Neural progenitor cell (in vitro differentiated cells): ENCODE measurements around the gene CDH13. TPM values are rescaled to one million over a fixed set of nuclear protein-coding genes. Genes with fewer than 3 reads are reported as not detected.

Experiments used
- DNase-seq: peaks from one replicate; pipeline ENCODE4 v3.0.0-alpha.2; 2016; ENCODE audit warnings: low spot score
- H2AFZ ChIP-seq: fragments of 200-600 bp; sonication (generic); replicated peaks from 2 replicates; pipeline ENCODE4 v1.6.1; 2016; ENCODE audit warnings: antibody characterized with exemption
- H3F3A ChIP-seq: fragments of 200-600 bp; sonication (generic); 2 replicates; pipeline ENCODE4 v1.6.1; 2016; ENCODE audit warnings: antibody characterized with exemption, low read depth
- H3K27ac ChIP-seq: fragments of 200-600 bp; sonication (generic); 2 replicates; pipeline ENCODE4 v1.5.1; 2016; ENCODE audit warnings: mild to moderate bottlenecking
- H3K27me3 ChIP-seq: fragments of 200-600 bp; sonication (generic); 2 replicates; pipeline ENCODE4 v1.6.1; 2016; ENCODE audit warnings: mild to moderate bottlenecking, moderate library complexity
- H3K36me3 ChIP-seq: fragments of 200-600 bp; sonication (generic); 2 replicates; pipeline ENCODE4 v1.5.1; 2016
- H3K4me1 ChIP-seq: fragments of 200-600 bp; sonication (generic); 2 replicates; pipeline ENCODE4 v1.6.1; 2016; ENCODE audit warnings: mixed run types
- H3K4me2 ChIP-seq: fragments of 200-600 bp; sonication (generic); 2 replicates; pipeline ENCODE4 v1.6.1; 2016
- H3K4me3 ChIP-seq: fragments of 200-600 bp; sonication (generic); 2 replicates; pipeline ENCODE4 v1.5.1; 2016
- H3K79me2 ChIP-seq: fragments of 200-600 bp; sonication (generic); 2 replicates; pipeline ENCODE4 v1.6.1; 2016; ENCODE audit warnings: low read depth
- H3K9ac ChIP-seq: fragments of 200-600 bp; sonication (generic); 2 replicates; pipeline ENCODE4 v1.6.1; 2016
- H3K9me3 ChIP-seq: fragments of 200-600 bp; sonication (generic); 2 replicates; pipeline ENCODE4 v1.5.1; 2016; ENCODE audit warnings: low read depth
- H4K20me1 ChIP-seq: fragments of 200-600 bp; sonication (generic); 2 replicates; pipeline ENCODE4 v1.6.1; 2016; ENCODE audit warnings: low read depth
- H3K27ac Mint-ChIP-seq: 3 replicates; pipeline ENCODE4 v1.8.0; 2021; ENCODE audit warnings: mixed read lengths
- H3K27me3 Mint-ChIP-seq: 2 replicates; pipeline ENCODE4 v1.8.0; 2022; ENCODE audit warnings: low read depth, mild to moderate bottlenecking, inconsistent platforms, moderate library complexity, mixed read lengths; ENCODE audit not compliant: insufficient read depth
- H3K36me3 Mint-ChIP-seq: 3 replicates; pipeline ENCODE4 v1.8.0; 2021; ENCODE audit warnings: mixed read lengths
- H3K4me1 Mint-ChIP-seq: 3 replicates; pipeline ENCODE4 v1.8.0; 2021; ENCODE audit warnings: mixed read lengths
- H3K4me3 Mint-ChIP-seq: 3 replicates; pipeline ENCODE4 v1.8.0; 2021; ENCODE audit warnings: mild to moderate bottlenecking, moderate library complexity, mixed read lengths
- H3K9me3 Mint-ChIP-seq: 3 replicates; pipeline ENCODE4 v1.8.0; 2020; ENCODE audit warnings: mixed read lengths
- EZH2 ChIP-seq: fragments of 200-600 bp; sonication (generic); IDR thresholded peaks from 2 replicates; pipeline ENCODE4 v1.6.1; 2017; ENCODE audit warnings: antibody characterized with exemption, mild to moderate bottlenecking, moderate library complexity
- EZH2phosphoT487 ChIP-seq: fragments of 200-600 bp; sonication (generic); IDR thresholded peaks from 2 replicates; pipeline ENCODE4 v1.6.1; 2017; ENCODE audit warnings: antibody characterized with exemption
- total RNA-seq: library from RNA; depleted of rRNA; stranded (reverse); fragments of >200 nt; gene quantifications from 2 replicates; pipeline ENCODE4 v1.2.3, GENCODE V29; 2015; ENCODE audit warnings: low replicate concordance
- TF ChIP-seq, protein P1 (sequence below): fragments of 200-600 bp; sonication (generic); IDR thresholded peaks from 2 replicates; pipeline ENCODE4 v1.5.1; 2017; ENCODE audit warnings: antibody characterized with exemption, mild to moderate bottlenecking

CDH13 gene
- total RNA-seq, 1 donor from 2014 or later, result 3.0 TPM

DNA sequence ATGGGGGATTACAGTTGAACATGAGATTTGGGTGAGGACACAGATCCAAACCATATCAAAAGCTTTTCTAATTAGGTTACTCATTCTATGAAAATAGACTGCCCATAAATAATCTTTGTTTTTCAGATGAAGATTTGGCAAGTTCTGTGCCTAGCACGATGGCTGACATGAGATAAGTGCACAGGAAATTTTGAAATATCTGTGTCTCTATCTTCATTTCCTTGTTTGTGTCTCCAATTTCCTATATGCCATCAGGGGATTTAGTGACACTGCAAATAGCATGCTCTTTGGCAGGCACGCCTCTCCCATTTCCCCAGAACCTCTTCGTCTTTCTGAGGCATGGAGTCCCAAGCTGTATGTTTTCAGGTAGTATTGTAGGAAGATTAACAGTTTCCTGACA lies 544.6 kb downstream of the CDH13 start:
- Histone ChIP-seq H3K9me3 (no peaks in the 10 kb centered on the region), H2AFZ (no peak overlapping the region), H3F3A (no peaks in the 10 kb centered on the region), H3K4me3 (no peak overlapping the region), H3K4me1 (no peaks in the 10 kb centered on the region), H3K9ac (no peak overlapping the region), H3K27ac (no peak overlapping the region), H4K20me1 (no peaks in the 10 kb centered on the region), H3K27me3 (no peaks in the 10 kb centered on the region), H3K4me2 (no peak overlapping the region), H3K36me3 (no peaks in the 10 kb centered on the region), H3K79me2 (no peaks in the 10 kb centered on the region)
- TF ChIP-seq, protein P1, sequence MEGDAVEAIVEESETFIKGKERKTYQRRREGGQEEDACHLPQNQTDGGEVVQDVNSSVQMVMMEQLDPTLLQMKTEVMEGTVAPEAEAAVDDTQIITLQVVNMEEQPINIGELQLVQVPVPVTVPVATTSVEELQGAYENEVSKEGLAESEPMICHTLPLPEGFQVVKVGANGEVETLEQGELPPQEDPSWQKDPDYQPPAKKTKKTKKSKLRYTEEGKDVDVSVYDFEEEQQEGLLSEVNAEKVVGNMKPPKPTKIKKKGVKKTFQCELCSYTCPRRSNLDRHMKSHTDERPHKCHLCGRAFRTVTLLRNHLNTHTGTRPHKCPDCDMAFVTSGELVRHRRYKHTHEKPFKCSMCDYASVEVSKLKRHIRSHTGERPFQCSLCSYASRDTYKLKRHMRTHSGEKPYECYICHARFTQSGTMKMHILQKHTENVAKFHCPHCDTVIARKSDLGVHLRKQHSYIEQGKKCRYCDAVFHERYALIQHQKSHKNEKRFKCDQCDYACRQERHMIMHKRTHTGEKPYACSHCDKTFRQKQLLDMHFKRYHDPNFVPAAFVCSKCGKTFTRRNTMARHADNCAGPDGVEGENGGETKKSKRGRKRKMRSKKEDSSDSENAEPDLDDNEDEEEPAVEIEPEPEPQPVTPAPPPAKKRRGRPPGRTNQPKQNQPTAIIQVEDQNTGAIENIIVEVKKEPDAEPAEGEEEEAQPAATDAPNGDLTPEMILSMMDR, result no peak
- Mint-ChIP-seq H3K27me3 (no peaks in the 10 kb centered on the region), H3K36me3 (no peaks in the 10 kb centered on the region), H3K27ac (no peak overlapping the region), H3K9me3 (no peaks in the 10 kb centered on the region), H3K4me3 (no peak overlapping the region), H3K4me1 (no peaks in the 10 kb centered on the region)
- no peak for DNase-seq

DNA sequence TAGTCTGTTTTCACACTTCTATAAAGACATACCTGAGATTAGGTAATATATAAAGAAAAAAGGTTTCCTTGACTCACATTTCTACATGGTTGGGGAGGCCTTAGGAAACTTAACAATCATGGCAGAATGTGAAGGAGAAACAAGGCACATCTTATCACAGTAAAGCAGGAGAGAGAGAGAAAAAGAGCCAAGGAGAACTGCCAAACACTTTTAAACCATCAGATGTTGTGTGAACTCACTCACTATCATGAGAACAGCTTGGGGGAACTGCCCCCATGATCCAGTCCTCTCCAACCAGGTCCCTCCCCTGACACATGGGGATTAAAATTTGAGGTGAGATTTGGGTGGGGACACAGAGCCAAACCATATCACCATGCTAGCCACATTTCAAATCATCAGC lies 547.9 kb downstream of the CDH13 start:
- no peak overlapping the region for H3K9ac ChIP-seq
- H3K27ac ChIP-seq, result no peak overlapping the region
- no peaks in the 10 kb centered on the region for H3K79me2 ChIP-seq
- H3K4me2 ChIP-seq, result no peak overlapping the region
- DNase-seq, result no peak
- H3K36me3 Mint-ChIP-seq, result no peaks in the 10 kb centered on the region
- H3K9me3 Mint-ChIP-seq, result no peaks in the 10 kb centered on the region
- H3K4me3 Mint-ChIP-seq, result no peak overlapping the region
- no peaks in the 10 kb centered on the region for H3K9me3 ChIP-seq
- no peaks in the 10 kb centered on the region for H4K20me1 ChIP-seq
- H3K4me1 Mint-ChIP-seq, result no peaks in the 10 kb centered on the region
- no peak overlapping the region for H2AFZ ChIP-seq
- no peaks in the 10 kb centered on the region for H3K27me3 Mint-ChIP-seq
- no peaks in the 10 kb centered on the region for H3K4me1 ChIP-seq
- no peak for TF ChIP-seq EZH2
- no peak for TF ChIP-seq EZH2phosphoT487
- TF ChIP-seq, protein P1, result no peak
- no peak overlapping the region for H3K4me3 ChIP-seq
- H3K36me3 ChIP-seq, result no peaks in the 10 kb centered on the region
- H3F3A ChIP-seq, result no peaks in the 10 kb centered on the region
- H3K27ac Mint-ChIP-seq, result no peak overlapping the region
- no peaks in the 10 kb centered on the region for H3K27me3 ChIP-seq

GRCh38 chr16:83176802-83177201 lies 550.0 kb downstream of the CDH13 start:
- Histone ChIP-seq H3K4me1 (peaks cover 9% of the 10 kb centered on the region), H3K4me3 (no peak overlapping the region), H3F3A (no peaks in the 10 kb centered on the region), H3K27ac (no peak overlapping the region), H3K36me3 (no peaks in the 10 kb centered on the region), H3K27me3 (no peaks in the 10 kb centered on the region), H3K79me2 (no peaks in the 10 kb centered on the region), H4K20me1 (no peaks in the 10 kb centered on the region), H2AFZ (no peak overlapping the region), H3K9me3 (no peaks in the 10 kb centered on the region), H3K4me2 (no peak overlapping the region), H3K9ac (no peak overlapping the region)
- H3K4me1 Mint-ChIP-seq, result no peaks in the 10 kb centered on the region
- no peaks in the 10 kb centered on the region for H3K36me3 Mint-ChIP-seq
- H3K27ac Mint-ChIP-seq, result no peak overlapping the region
- no peaks in the 10 kb centered on the region for H3K27me3 Mint-ChIP-seq
- no peak for TF ChIP-seq EZH2phosphoT487
- TF ChIP-seq, protein P1, result no peak
- no peak for TF ChIP-seq EZH2
- no peak for DNase-seq
- H3K4me3 Mint-ChIP-seq, result no peak overlapping the region
- H3K9me3 Mint-ChIP-seq, result no peaks in the 10 kb centered on the region

DNA sequence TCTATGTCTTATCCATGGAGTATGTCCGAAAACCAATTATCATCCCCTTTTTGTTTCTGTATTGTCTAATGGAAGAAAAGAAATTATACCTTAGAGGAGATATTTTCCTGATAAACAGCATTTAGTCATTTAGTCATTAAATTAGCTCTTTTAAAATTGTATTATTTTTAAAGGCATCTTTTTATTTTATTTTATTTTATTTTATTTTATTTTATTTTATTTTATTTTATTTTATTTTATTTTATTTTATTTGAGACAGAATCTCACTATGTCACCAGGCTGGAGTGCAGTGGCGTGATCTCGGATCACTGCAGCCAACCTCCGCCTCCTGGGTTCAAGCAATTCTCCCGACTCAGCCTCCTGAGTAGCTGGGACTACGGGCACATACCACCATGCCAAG lies 559.1 kb downstream of the CDH13 start:
- H3K4me2 ChIP-seq, result no peak overlapping the region
- H3F3A ChIP-seq, result no peaks in the 10 kb centered on the region
- H3K4me3 Mint-ChIP-seq, result no peak overlapping the region
- H3K27ac ChIP-seq, result no peak overlapping the region
- no peaks in the 10 kb centered on the region for H3K36me3 ChIP-seq
- no peak overlapping the region for H3K4me3 ChIP-seq
- H3K27me3 ChIP-seq, result no peaks in the 10 kb centered on the region
- no peak for DNase-seq
- no peaks in the 10 kb centered on the region for H4K20me1 ChIP-seq
- H3K9me3 Mint-ChIP-seq, result no peaks in the 10 kb centered on the region
- H3K36me3 Mint-ChIP-seq, result no peaks in the 10 kb centered on the region
- H3K27ac Mint-ChIP-seq, result no peak overlapping the region
- TF ChIP-seq EZH2phosphoT487, result no peak
- TF ChIP-seq EZH2, result no peak
- TF ChIP-seq, protein P1, result no peak
- H3K4me1 Mint-ChIP-seq, result peaks cover 6% of the 10 kb centered on the region
- no peak overlapping the region for H2AFZ ChIP-seq
- H3K4me1 ChIP-seq, result no peaks in the 10 kb centered on the region
- no peaks in the 10 kb centered on the region for H3K9me3 ChIP-seq
- H3K27me3 Mint-ChIP-seq, result no peaks in the 10 kb centered on the region
- H3K9ac ChIP-seq, result no peak overlapping the region
- no peaks in the 10 kb centered on the region for H3K79me2 ChIP-seq
